ENCODE data around the gene LRIG2. TPM values are rescaled to one million over a fixed set of nuclear protein-coding genes. Genes with fewer than 3 reads are reported as not detected.

LRIG2 gene
- total and polyA plus RNA-seq, 2 of the 4 experiments (the other 2 are of a cell fraction), result 4.3 to 9.0 TPM

- Histone ChIP-seq H4K20me1 (ENCODE audit: insufficient read depth, low read length) (peaks cover 5% of the 10 kb centered on the region; the same call in 1 of the 2 replicates), H2BK5ac (ENCODE audit: low read depth, low read length, poor library complexity, severe bottlenecking) (no peak overlapping the region), H3K14ac (replicated peaks; ENCODE audit: low read depth, low read length) (no peak overlapping the region), H2BK20ac (ENCODE audit: low read depth, low read length) (no peak overlapping the region), H3K18ac (ENCODE audit: low read depth, low read length) (no peak overlapping the region), H3K4me1 (ENCODE audit: control insufficient read depth, insufficient read depth, low read length) (peaks cover 3% of the 10 kb centered on the region), H2BK15ac (ENCODE audit: low read depth, low read length) (no peak overlapping the region), H2AFZ (replicated peaks; ENCODE audit: low read length, poor library complexity) (no peak overlapping the region), H3K27ac (ENCODE audit: insufficient read depth, low read length) (no peak overlapping the region), H3K4me3 (ENCODE audit: insufficient read depth, low read depth, low read length) (no peak overlapping the region), H3K56ac (ENCODE audit: extremely low read depth, insufficient read depth, low read length) (no peak overlapping the region), H3K9me1 (ENCODE audit: insufficient read depth, low read length) (no peaks in the 10 kb centered on the region), H2AK5ac (ENCODE audit: low read depth, low read length) (no peak overlapping the region; the same call in 1 of the 2 replicates), H3K23ac (ENCODE audit: low read depth, low read length) (no peak overlapping the region), H3K36me3 (ENCODE audit: control insufficient read depth, insufficient read depth, low read length) (peaks cover 25% of the 10 kb centered on the region), H2BK120ac (ENCODE audit: low read depth, low read length) (no peak overlapping the region), H4K91ac (ENCODE audit: insufficient read depth, low read depth, low read length) (no peak overlapping the region), H3K27me3 (ENCODE audit: control insufficient read depth, insufficient read depth, low read length) (no peaks in the 10 kb centered on the region), H4K5ac (ENCODE audit: low read depth, low read length) (no peak overlapping the region), H3K9ac (ENCODE audit: low read depth, low read length) (no peak overlapping the region), H3K4ac (ENCODE audit: low read depth, low read length) (no peak overlapping the region), H3K9me3 (ENCODE audit: control insufficient read depth, insufficient read depth, low read length) (no peaks in the 10 kb centered on the region), H4K8ac (ENCODE audit: low read depth in 2 of 2, low read length in 2 of 2) (no peak overlapping the region), H3K4me2 (ENCODE audit: low read depth, low read length) (no peak overlapping the region), H2AK9ac (replicated peaks; ENCODE audit: low read depth, low read length, poor library complexity) (no peak overlapping the region), H3K79me1 (ENCODE audit: low read depth in 1 of 2, low read length in 2 of 2) (peaks cover 9 to 26% of the 10 kb centered on the region in 2 experiments)
- in situ Hi-C loops (cut with MboI; ENCODE audit: low sequenced_read_pairs) (no loop called here), dilution Hi-C loops (cut with HindIII; ENCODE audit: low sequenced_read_pairs, unreplicated experiment) (no loop called here), intact Hi-C loops (cut with micrococcal nuclease) (no loop called here)
- TF ChIP-seq SMC3 (IDR thresholded peaks at IDR 0.05; ENCODE audit: low read depth, low read length) (no peak), RFX5 (IDR thresholded peaks at IDR 0.05; ENCODE audit: low read depth, low read length) (no peak), POLR2A (IDR thresholded peaks at IDR 0.05; ENCODE audit: low read depth, low read length) (no peak), RAD21 (IDR thresholded peaks at IDR 0.05; ENCODE audit: low read length) (no peak), MAZ (IDR thresholded peaks at IDR 0.05; ENCODE audit: borderline replicate concordance, low read depth, low read length) (no peak), CEBPB (IDR thresholded peaks at IDR 0.05; ENCODE audit: low read depth, low read length) (no peak), NFE2L2 (IDR thresholded peaks at IDR 0.05; ENCODE audit: low read depth, low read length) (no peak), RCOR1 (IDR thresholded peaks at IDR 0.05; ENCODE audit: insufficient replicate concordance, low read length) (no peak), MAFK (IDR thresholded peaks at IDR 0.05; ENCODE audit: low read depth, low read length) (no peak), BHLHE40 (IDR thresholded peaks at IDR 0.05; ENCODE audit: low read depth, low read length) (no peak)
- ATAC-seq (ENCODE audit: low read depth) (peak; percentile 29; the same call in 1 of the 2 replicates), DNase-seq (peak; percentile 40)
- BruUV-seq (replicated peaks), result no TSS peak
- CTCF ChIA-PET, result interaction anchor here (2.3 kb wide), 1 partner anchor 22 kb away, joined by 9 read pairs; the partner anchor contains the start of gene LRIG2
- POLR2A ChIA-PET (ENCODE audit: unreplicated experiment), result no interaction called here
- no CpG with 5 or more reads among the region's 4 CpGs for WGBS, 2 experiments (ENCODE audit: extremely low coverage in 2 of 2, insufficient read length in 1 of 2)
Measured at GRCh38 chr1:113094506-113094905, 21.5 kb downstream of the LRIG2 start.

All from IMR-90 (cell line).